Skeletal muscle satellite cell (primary cell): ENCODE measurements around the gene ATP1B2.
A peak's percentile ranks its signal among the peaks of the same experiment; 100 is the strongest.
"Not testable (repeated sequence)": the region's sequence is repeated elsewhere in the genome, so short reads cannot be mapped to it uniquely, and the experiment has no call there.

ENCODE experiments used
- H3K27me3 ChIP-seq: 2 replicates; pipeline ENCODE4 v1.7.0; 2013; ENCODE audit warnings: low read length; ENCODE audit not compliant: control insufficient read depth, insufficient read depth
- H3K36me3 ChIP-seq: 2 replicates; pipeline ENCODE4 v1.7.0; 2013; ENCODE audit warnings: mild to moderate bottlenecking, control low read depth, low read length; ENCODE audit not compliant: insufficient read depth
- H3K4me1 ChIP-seq: 2 replicates; pipeline ENCODE4 v1.7.0; 2013; ENCODE audit warnings: low read length; ENCODE audit not compliant: control insufficient read depth, insufficient read depth
- H3K4me2 ChIP-seq: 2 replicates; pipeline ENCODE4 v1.7.0; 2013; ENCODE audit warnings: mild to moderate bottlenecking, low read length
- H3K4me3 ChIP-seq: 2 replicates; pipeline ENCODE4 v1.7.0; 2013; ENCODE audit warnings: low read length
- H3K9ac ChIP-seq: 2 replicates; pipeline ENCODE4 v1.7.0; 2013; ENCODE audit warnings: mild to moderate bottlenecking, low read depth, low read length, moderate library complexity
- H3K9me3 ChIP-seq: replicated peaks from 2 replicates; pipeline ENCODE4 v1.7.0; 2013; ENCODE audit warnings: mild to moderate bottlenecking, control low read depth, low read length

Gene ATP1B2

GRCh38 chr17:7623661-7624060, 27.1 kb upstream of the ATP1B2 start:
- Histone ChIP-seq H3K27me3 (no peaks in the 10 kb centered on the region), H3K9ac (no peak overlapping the region), H3K4me3 (no peak overlapping the region), H3K4me2 (no peak overlapping the region), H3K9me3 (no peaks in the 10 kb centered on the region), H3K36me3 (no peaks in the 10 kb centered on the region), H3K4me1 (peaks cover 7% of the 10 kb centered on the region)

- H3K4me1 ChIP-seq, H3K9ac ChIP-seq, H3K9me3 ChIP-seq, H3K27me3 ChIP-seq, H3K36me3 ChIP-seq, H3K4me2 ChIP-seq, H3K4me3 ChIP-seq: not testable (repeated sequence)
Measured at GRCh38 chr17:7625749-7626148, 25.0 kb upstream of the ATP1B2 start.

GRCh38 chr17:7626307-7626706, 24.4 kb upstream of the ATP1B2 start:
- H3K27me3 ChIP-seq: no peaks in the 10 kb centered on the region
- no peaks in the 10 kb centered on the region for H3K36me3 ChIP-seq
- H3K4me3 ChIP-seq: peak overlapping the region; percentile 85
- H3K9ac ChIP-seq: peak overlapping the region; percentile 93
- peaks cover 7% of the 10 kb centered on the region for H3K4me1 ChIP-seq
- peak overlapping the region; percentile 93 for H3K4me2 ChIP-seq
- no peaks in the 10 kb centered on the region for H3K9me3 ChIP-seq

GRCh38 chr17:7626956-7627249, 23.8 kb upstream of the ATP1B2 start:
- Histone ChIP-seq H3K9ac (peak overlapping the region; percentile 93), H3K36me3 (no peaks in the 10 kb centered on the region), H3K4me2 (peak overlapping the region; percentile 93), H3K4me3 (peak overlapping the region; percentile 85), H3K27me3 (no peaks in the 10 kb centered on the region), H3K9me3 (no peaks in the 10 kb centered on the region), H3K4me1 (peaks cover 7% of the 10 kb centered on the region)

- Histone ChIP-seq H3K36me3 (no peaks in the 10 kb centered on the region), H3K4me3 (peak within 1 kb of the TSS; percentile 85), H3K4me1 (peaks cover 7% of the 10 kb centered on the region), H3K27me3 (no peaks in the 10 kb centered on the region), H3K9me3 (no peaks in the 10 kb centered on the region), H3K4me2 (peak within 1 kb of the TSS; percentile 93), H3K9ac (peak within 1 kb of the TSS; percentile 93)
Measured at GRCh38 chr17:7627250-7628121, 23.2 kb upstream of the ATP1B2 start, which contains the start of gene SAT2. Gene SAT2, minus strand, starts transcription at chr17:7627821. Its CDS starts 186 bp downstream, at chr17:7627635.

GRCh38 chr17:7629939-7630571, 20.7 kb upstream of the ATP1B2 start, which contains the start of gene SHBG:
Gene SHBG, plus strand, starts transcription at chr17:7630135. Its CDS starts 38 bp downstream, at chr17:7630173.
- no peak within 1 kb of the TSS for H3K4me2 ChIP-seq
- H3K36me3 ChIP-seq: no peaks in the 10 kb centered on the region
- peaks cover 7% of the 10 kb centered on the region for H3K4me1 ChIP-seq
- no peaks in the 10 kb centered on the region for H3K9me3 ChIP-seq
- H3K27me3 ChIP-seq: no peaks in the 10 kb centered on the region
- no peak within 1 kb of the TSS for H3K9ac ChIP-seq
- no peak within 1 kb of the TSS for H3K4me3 ChIP-seq

- peaks cover 3% of the 10 kb centered on the region for H3K4me1 ChIP-seq
- no peak overlapping the region for H3K4me2 ChIP-seq
- H3K27me3 ChIP-seq: peaks cover 5% of the 10 kb centered on the region
- no peak overlapping the region for H3K9ac ChIP-seq
- H3K36me3 ChIP-seq: no peaks in the 10 kb centered on the region
- no peak overlapping the region for H3K4me3 ChIP-seq
- H3K9me3 ChIP-seq: no peaks in the 10 kb centered on the region
Measured at GRCh38 chr17:7631398-7632380, 19.0 kb upstream of the ATP1B2 start.

GRCh38 chr17:7632492-7632894, 18.2 kb upstream of the ATP1B2 start:
- H3K36me3 ChIP-seq: no peaks in the 10 kb centered on the region
- no peaks in the 10 kb centered on the region for H3K4me1 ChIP-seq
- H3K9ac ChIP-seq: no peak overlapping the region
- peaks cover 5% of the 10 kb centered on the region for H3K27me3 ChIP-seq
- H3K4me2 ChIP-seq: no peak overlapping the region
- H3K4me3 ChIP-seq: no peak overlapping the region
- no peaks in the 10 kb centered on the region for H3K9me3 ChIP-seq

- Histone ChIP-seq H3K9ac (no peak overlapping the region), H3K4me3 (no peak overlapping the region), H3K4me1 (no peaks in the 10 kb centered on the region), H3K27me3 (peaks cover 5% of the 10 kb centered on the region), H3K36me3 (no peaks in the 10 kb centered on the region), H3K9me3 (no peaks in the 10 kb centered on the region), H3K4me2 (no peak overlapping the region)
Measured at GRCh38 chr17:7633093-7633492, 17.6 kb upstream of the ATP1B2 start.

- H3K4me1 ChIP-seq: no peaks in the 10 kb centered on the region
- H3K9me3 ChIP-seq: no peaks in the 10 kb centered on the region
- H3K4me3 ChIP-seq: no peak overlapping the region
- no peaks in the 10 kb centered on the region for H3K36me3 ChIP-seq
- H3K27me3 ChIP-seq: peaks cover 8% of the 10 kb centered on the region
- no peak overlapping the region for H3K9ac ChIP-seq
- no peak overlapping the region for H3K4me2 ChIP-seq
Measured at GRCh38 chr17:7634384-7634783, 16.3 kb upstream of the ATP1B2 start.

- no peak overlapping the region for H3K4me2 ChIP-seq
- H3K9me3 ChIP-seq: no peaks in the 10 kb centered on the region
- H3K4me3 ChIP-seq: no peak overlapping the region
- peaks cover 8% of the 10 kb centered on the region for H3K27me3 ChIP-seq
- no peaks in the 10 kb centered on the region for H3K36me3 ChIP-seq
- no peak overlapping the region for H3K9ac ChIP-seq
- no peaks in the 10 kb centered on the region for H3K4me1 ChIP-seq
Measured at GRCh38 chr17:7636163-7636562, 14.6 kb upstream of the ATP1B2 start.
